ENCODE measurements around the gene PTP4A1.

The PTP4A1 gene

GRCh38 chr6:63565727-63566596 lies 6.3 kb upstream of the PTP4A1 start:
- DNase-seq (ENCODE audit: low read depth in 1 of 2, low spot score in 1 of 2): no peak
- Histone ChIP-seq H3K4me3 (replicated peaks; ENCODE audit: insufficient read depth, low read length) (no peak overlapping the region), H3K27me3 (ENCODE audit: insufficient read depth, poor library complexity, severe bottlenecking) (no peaks in the 10 kb centered on the region), H3K27ac (replicated peaks) (no peak overlapping the region)
- TF ChIP-seq GABPA (IDR thresholded peaks at IDR 0.05; ENCODE audit: low read depth): no peak
- no peak for TF ChIP-seq POLR2AphosphoS5 (IDR thresholded peaks at IDR 0.05; ENCODE audit: low read depth)
- no peak for TF ChIP-seq SPI1 (IDR thresholded peaks at IDR 0.05; ENCODE audit: borderline replicate concordance, low read depth)

- no peak overlapping the region for H3K27ac ChIP-seq (replicated peaks)
- no peaks in the 10 kb centered on the region for H3K27me3 ChIP-seq (ENCODE audit: insufficient read depth, poor library complexity, severe bottlenecking)
- no peak for DNase-seq (ENCODE audit: low read depth in 1 of 2, low spot score in 1 of 2)
- H3K4me3 ChIP-seq (replicated peaks; ENCODE audit: insufficient read depth, low read length): no peak overlapping the region
- TF ChIP-seq POLR2AphosphoS5 (IDR thresholded peaks at IDR 0.05; ENCODE audit: low read depth) (no peak), GABPA (IDR thresholded peaks at IDR 0.05; ENCODE audit: low read depth) (no peak), REST (IDR thresholded peaks at IDR 0.05; ENCODE audit: insufficient replicate concordance, low read depth) (no peak), SPI1 (IDR thresholded peaks at IDR 0.05; ENCODE audit: borderline replicate concordance, low read depth) (no peak), CTCF (IDR thresholded peaks at IDR 0.05; ENCODE audit: insufficient read depth, low read length) (no peak)
Measured at GRCh38 chr6:63567966-63568365, 4.3 kb upstream of the PTP4A1 start.

- Histone ChIP-seq H3K27ac (replicated peaks) (peak overlapping the region; percentile 97), H3K27me3 (ENCODE audit: insufficient read depth, poor library complexity, severe bottlenecking) (no peaks in the 10 kb centered on the region), H3K4me3 (replicated peaks; ENCODE audit: insufficient read depth, low read length) (peak overlapping the region; percentile 72)
- TF ChIP-seq CTCF (IDR thresholded peaks at IDR 0.05; ENCODE audit: insufficient read depth, low read length) (no peak), GABPA (IDR thresholded peaks at IDR 0.05; ENCODE audit: low read depth) (no peak), SPI1 (IDR thresholded peaks at IDR 0.05; ENCODE audit: borderline replicate concordance, low read depth) (no peak), REST (IDR thresholded peaks at IDR 0.05; ENCODE audit: insufficient replicate concordance, low read depth) (no peak), POLR2AphosphoS5 (IDR thresholded peaks at IDR 0.05; ENCODE audit: low read depth) (no peak)
- DNase-seq (ENCODE audit: low read depth in 1 of 2, low spot score in 1 of 2): peak in 1 of 2 experiments; percentile 57
Measured at GRCh38 chr6:63571361-63572043, 778 bp upstream of the PTP4A1 start.

- TF ChIP-seq REST (IDR thresholded peaks at IDR 0.05; ENCODE audit: insufficient replicate concordance, low read depth) (no peak), SPI1 (IDR thresholded peaks at IDR 0.05; ENCODE audit: borderline replicate concordance, low read depth) (no peak)
- DNase-seq (ENCODE audit: low read depth in 1 of 2, low spot score in 1 of 2): no peak
- H3K4me3 ChIP-seq (replicated peaks; ENCODE audit: insufficient read depth, low read length): peak overlapping the region; percentile 72
Measured at GRCh38 chr6:63572747-63573075, 431 bp downstream of the PTP4A1 start.

More at GRCh38 chr6:63572747-63573075, 431 bp downstream of the PTP4A1 start:
- peak overlapping the region; percentile 97 for H3K27ac ChIP-seq (replicated peaks)
- no peaks in the 10 kb centered on the region for H3K27me3 ChIP-seq (ENCODE audit: insufficient read depth, poor library complexity, severe bottlenecking)
